Spleen (tissue), 7 donors: ENCODE data around the gene BACH2.

Experiments
- CTCF ChIP-seq, 11 experiments: fragments of 200-600 bp in 7 of 11; fragments of 450-650 bp in 4 of 11; sonication (generic) in 4 of 11; IDR thresholded peaks in 8 of 11; conservative IDR thresholded peaks in 3 of 11; 1 replicate in 7 of 11; 2 replicates in 4 of 11; pipeline versions ENCODE4 v1.4.0 to v1.8.0; 2016 to 2021; ENCODE audit warnings: antibody characterized with exemption in 11 of 11, inconsistent platforms in 4 of 11, mild to moderate bottlenecking in 1 of 11
- POLR2A ChIP-seq, 3 donors: fragments of 450-650 bp; IDR thresholded peaks; one replicate each; pipeline ENCODE4 v1.5.1; 2017; ENCODE audit warnings: antibody characterized with exemption in 3 of 3, mild to moderate bottlenecking in 1 of 3
- POLR2AphosphoS5 ChIP-seq, 3 donors: sonication (generic); formaldehyde crosslinking; IDR thresholded peaks; one replicate each; pipeline ENCODE4 v1.5.1; 2017; ENCODE audit warnings: antibody characterized with exemption in 3 of 3
- donor health status: DM: no; HTN: no; CAD: no; lungs with moderate emphysema.
- donor health status: DM: no; HTN: no; CAD: no.
- donor health status: DM: no; HTN: no; CAD: no.

GRCh38 chr6:90072501-90072900 is 224.1 kb downstream of the BACH2 start:
- TF ChIP-seq POLR2A (IDR thresholded peaks at IDR 0.05), result no peak
- no peak for TF ChIP-seq CTCF (IDR thresholded peaks at IDR 0.05 in 8 of 11, conservative IDR thresholded peaks at IDR 0.05 in 3 of 11)
- no peak for TF ChIP-seq POLR2AphosphoS5 (IDR thresholded peaks at IDR 0.05)
